GM18517 (cell line): ENCODE measurements around the gene SRRM4.

ENCODE experiments used
- ATAC-seq: cut with Tn5 transposase; IDR thresholded peaks from one replicate; pipeline ENCODE4 v1.9.1; 2021; ENCODE audit warnings: mild to moderate bottlenecking, moderate library complexity; ENCODE audit not compliant: unreplicated experiment

SRRM4 gene

GRCh38 chr12:119114294-119114693 is 133.0 kb downstream of the SRRM4 start:
- ATAC-seq: no peak

- no peak for ATAC-seq
These were observed 134.1 kb downstream of the SRRM4 start for GRCh38 chr12:119115296-119115905.

DNA sequence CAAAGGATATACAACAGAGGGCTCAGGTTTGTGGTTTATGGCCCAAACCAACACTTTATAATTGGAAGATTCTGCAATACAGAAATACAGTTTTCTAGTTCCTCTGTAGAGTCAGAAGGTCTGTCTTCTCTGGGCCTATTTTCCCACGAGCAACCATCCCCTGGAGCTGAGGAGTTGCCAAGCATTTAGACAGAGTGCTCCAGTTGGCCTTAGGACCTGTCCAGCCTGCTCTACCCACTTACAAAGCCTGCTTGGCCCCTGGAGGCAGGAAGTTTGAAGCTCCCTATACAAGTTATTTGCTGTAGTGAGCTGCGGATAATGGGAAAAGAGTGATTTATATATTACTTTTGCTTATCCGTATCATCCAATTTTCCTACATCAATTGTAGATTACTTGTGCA is 136.6 kb downstream of the SRRM4 start:
- no peak for ATAC-seq

DNA sequence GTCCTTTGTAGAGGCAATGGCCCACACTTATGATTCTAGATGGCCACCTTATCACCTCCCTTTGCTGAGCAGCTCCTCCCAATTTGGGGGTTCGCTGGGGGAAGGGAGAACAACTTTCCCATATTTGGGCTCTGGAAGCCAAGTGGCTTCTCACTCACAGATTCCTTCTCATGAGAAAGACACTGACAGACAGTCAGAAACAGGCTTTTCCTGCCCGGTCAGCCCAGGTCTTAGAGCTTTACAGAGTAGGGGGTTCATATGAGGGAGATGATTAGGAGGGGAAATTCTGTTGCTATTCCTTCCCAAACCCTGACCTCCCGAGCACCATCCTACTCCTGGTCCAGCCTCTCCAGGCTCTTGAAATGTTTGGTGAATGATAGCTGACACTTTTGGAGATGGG is 137.3 kb downstream of the SRRM4 start:
- ATAC-seq: no peak

DNA sequence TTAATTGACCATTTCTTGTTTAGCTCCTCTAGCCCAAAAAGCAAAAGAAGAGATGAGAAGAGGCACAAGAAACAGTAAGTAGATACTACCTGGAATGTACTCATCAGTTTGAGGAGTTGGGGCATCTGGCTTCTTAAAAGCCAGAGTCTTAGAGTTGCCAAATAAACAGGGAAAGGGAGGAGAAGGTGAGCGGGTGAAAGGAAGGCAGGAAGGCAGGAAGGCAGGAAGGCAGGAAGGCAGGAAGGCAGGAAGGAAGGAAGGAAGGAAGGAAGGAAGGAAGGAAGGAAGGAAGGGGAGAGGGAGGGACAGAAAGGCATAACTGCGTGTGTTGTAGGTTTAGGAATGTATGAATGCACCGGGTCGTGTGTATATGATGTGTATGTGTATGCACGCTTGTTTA is 140.7 kb downstream of the SRRM4 start:
- ATAC-seq: no peak

DNA sequence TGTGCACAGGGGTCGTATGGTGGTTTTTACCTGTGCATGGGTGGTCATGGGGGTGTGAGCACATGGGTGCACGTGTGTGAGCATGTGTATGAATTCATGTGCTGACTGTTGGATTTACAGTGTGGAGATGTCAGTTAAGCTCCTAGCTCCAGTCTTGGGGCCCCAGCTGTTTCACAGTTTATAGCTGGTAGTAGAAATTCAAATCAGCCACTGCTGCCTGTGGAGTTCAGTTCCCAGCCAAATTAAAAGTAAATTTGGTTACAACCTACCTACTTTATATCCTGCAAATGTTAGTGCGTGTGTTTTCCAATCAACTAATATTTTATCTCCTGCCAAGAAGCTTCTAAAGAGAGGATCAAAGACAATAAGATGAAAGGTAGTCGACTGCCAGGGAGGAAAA is 141.4 kb downstream of the SRRM4 start:
- ATAC-seq: no peak

DNA sequence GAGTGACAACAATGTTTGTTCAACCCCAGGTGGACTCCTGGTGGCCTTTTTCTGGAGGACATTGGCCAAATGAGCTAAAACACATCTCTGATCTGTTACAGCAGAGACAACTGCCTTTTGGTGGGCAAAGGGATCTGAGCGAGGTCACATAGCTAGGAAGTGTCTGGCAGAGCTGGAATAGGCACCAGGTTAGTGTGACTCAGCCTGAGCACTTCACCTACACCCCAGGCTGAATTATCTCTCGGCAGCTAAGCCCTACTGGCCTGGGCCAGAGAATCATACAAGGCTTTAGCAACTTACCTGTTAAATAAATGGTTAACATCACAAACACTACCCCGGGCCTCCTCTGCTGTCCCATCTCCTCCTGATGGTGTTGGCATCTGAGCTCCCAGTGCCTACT is 147.2 kb downstream of the SRRM4 start:
- no peak for ATAC-seq

- ATAC-seq: no peak
These were observed 148.6 kb downstream of the SRRM4 start for GRCh38 chr12:119129827-119130434.

- no peak for ATAC-seq
These were observed 149.2 kb downstream of the SRRM4 start for GRCh38 chr12:119130523-119130922.

GRCh38 chr12:119134284-119135072 is 153.1 kb downstream of the SRRM4 start:
- ATAC-seq: no peak

DNA sequence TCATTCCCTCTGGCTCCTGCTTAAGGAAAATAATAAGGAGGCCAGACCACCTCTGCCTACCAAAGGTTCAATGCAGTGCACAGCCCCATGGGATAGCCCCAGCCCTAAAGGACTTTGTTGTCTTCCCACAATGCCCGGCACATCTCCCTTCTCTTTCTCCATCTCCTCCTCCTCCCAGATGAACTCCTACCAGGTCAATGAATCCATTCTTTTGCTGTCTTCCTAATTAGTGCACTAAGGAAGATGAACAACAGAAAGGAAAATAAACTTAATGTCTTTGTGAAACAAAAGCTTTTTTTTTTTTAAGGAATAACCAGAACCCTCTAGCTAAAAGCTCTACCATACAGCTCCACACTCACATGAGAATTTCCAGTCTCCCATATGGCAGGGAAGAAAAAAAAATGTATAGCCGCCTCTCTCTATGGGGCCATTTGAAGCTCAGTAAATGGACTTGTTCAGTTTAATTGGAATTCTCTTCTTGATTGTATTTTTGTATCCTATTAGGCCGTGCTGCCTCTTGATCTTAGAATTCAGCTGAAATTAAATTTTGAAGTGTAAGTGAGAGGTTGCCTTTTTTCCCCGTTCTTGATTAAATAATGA is 155.6 kb downstream of the SRRM4 start:
- no peak for ATAC-seq

DNA sequence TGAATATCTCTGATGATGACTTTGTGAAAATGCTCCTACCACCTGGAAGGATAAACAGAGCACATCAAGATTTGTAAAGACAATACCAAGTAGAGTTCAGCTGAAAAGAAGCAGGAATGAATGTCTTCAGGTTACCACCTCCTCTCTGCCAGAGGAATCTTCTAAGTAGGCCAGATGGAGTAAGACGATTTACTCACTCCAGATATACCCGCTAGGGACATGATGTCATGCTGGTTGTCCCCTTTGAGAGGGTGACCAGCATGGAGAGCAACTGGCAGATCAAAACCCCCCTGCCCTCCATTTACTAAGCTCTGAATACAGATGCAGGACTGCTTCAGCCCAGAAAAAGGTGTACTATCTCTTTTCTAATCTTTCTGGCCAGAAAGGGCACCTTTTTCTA is 158.1 kb downstream of the SRRM4 start:
- ATAC-seq: no peak

DNA sequence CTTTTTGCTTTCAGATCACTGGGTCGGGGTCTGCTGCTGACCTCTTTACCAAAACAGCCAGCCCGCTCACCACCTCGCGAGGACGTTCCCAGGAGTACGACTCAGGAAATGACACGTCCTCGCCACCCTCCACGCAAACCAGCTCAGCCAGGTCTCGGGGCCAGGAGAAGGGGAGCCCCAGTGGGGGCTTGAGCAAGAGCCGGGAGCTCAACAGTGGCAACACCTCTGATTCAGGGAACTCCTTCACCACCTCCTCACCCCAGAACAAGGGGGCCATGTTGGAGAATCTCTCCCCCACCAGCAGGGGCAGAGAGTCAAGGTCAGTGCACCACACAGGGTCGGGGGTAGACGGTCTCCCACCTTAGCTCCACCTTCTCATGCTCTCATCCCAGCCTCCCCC is 164.0 kb downstream of the SRRM4 start:
- ATAC-seq: no peak

DNA sequence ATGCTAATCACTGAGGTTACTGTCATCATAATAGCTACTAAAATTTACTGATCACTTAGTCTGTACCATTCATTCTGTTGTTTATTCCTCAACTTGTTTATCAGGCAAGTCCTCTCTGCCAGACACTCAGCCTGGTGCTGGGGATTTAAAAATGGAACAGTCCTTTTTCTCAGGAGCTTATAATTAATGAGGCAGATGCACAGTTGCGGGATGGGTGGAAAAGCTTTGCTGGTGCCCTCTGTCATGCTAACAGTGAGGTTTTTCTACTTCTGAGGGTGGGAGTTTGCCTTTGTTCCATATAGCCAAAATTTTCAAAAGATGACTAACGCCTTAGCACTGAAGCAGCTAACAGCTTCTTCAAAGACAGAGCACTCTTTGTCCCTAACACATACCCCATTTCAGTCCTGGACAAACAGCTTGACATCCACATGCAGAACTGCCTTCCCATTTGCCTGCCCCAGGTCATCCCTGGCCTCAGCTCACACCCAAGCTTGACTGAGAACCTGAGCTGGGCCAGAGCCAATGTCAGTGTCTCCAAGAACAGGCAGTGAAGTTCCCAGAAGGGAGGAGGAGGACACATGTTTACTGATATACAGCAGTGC is 166.6 kb downstream of the SRRM4 start:
- no peak for ATAC-seq

DNA sequence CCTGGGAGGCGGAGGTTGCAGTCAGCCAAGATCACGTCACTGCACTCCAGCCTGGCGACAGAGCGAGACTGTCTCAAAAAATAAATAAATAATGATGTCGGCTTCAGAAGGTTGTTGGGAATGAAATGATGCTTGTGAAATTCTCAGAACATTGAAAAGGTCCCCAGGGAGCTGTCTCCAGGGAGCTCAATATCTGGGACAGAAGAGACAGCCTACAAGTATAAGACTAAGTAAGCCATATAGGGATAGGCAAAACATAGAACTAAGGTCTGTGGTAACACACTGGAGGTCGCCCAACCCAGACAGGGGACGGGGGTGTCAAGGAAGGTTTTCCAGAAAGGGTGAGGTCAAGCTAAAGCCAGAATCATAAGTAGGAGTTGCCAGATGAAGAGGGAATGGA is 167.9 kb downstream of the SRRM4 start:
- ATAC-seq: no peak

- ATAC-seq: no peak
These were observed 170.2 kb downstream of the SRRM4 start for GRCh38 chr12:119151445-119152026.

GRCh38 chr12:119153477-119154434 is 172.4 kb downstream of the SRRM4 start:
- ATAC-seq: no peak

DNA sequence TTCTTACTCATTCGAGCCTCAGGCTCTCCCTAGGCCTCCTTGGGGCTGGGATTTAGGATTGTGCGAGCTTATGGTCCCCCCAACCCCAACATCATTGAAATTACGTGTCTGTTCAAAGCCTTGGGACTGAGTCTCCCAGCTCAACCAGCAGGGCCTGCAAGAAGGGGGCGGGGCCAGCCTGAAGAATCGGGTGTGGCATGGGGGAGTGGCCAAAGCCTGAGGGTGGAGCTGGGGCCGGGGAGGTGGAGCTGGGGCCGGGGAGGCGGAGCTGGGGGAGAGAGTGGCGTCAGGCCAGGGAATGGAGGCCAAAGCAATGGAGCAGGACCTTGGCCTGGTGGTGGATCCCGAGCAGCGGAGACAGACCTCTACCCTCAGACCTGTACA is 173.1 kb downstream of the SRRM4 start:
- ATAC-seq: no peak

GRCh38 chr12:119156401-119157044 is 175.2 kb downstream of the SRRM4 start:
- ATAC-seq: no peak

DNA sequence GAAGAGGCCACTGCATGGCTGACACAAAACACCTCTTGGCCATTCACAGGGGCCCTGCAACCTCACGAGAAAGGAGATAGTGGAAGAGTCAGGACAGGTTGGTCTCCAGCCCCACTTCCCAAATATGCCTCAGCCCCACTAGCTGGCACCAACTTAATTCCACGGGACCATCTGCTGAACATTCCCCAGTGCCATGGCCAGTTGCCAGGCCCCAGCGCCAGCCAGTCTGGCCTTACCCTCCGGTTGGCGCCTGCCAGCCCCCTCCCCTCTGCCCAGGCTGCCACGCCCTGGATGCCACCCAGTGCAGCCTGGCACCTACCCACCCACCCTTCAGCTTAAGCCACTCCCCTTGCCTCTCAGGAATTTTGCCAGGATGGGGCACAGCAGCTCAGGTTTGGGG is 176.2 kb downstream of the SRRM4 start:
- no peak for ATAC-seq
